Smooth muscle cell (in vitro differentiated cells): ENCODE data around the gene BPTF. TPM values are rescaled to one million over a fixed set of nuclear protein-coding genes. Genes with fewer than 3 reads are reported as not detected.
A peak's percentile ranks its signal among the peaks of the same experiment; 100 is the strongest.

Source experiments
- DNase-seq: peaks from one replicate; lab custom pipeline; 2025; ENCODE audit not compliant: unreplicated experiment; lab: John Stamatoyannopoulos, UW
- H2AFZ ChIP-seq: fragments of 200-600 bp; sonication (generic); 2 replicates; pipeline ENCODE4 v1.6.0; 2016; ENCODE audit warnings: antibody characterized with exemption, low read depth, mild to moderate bottlenecking
- H3F3A ChIP-seq: fragments of 200-600 bp; sonication (generic); 2 replicates; pipeline ENCODE4 v1.6.0; 2017; ENCODE audit warnings: antibody characterized with exemption, low read depth
- H3K27ac ChIP-seq: fragments of 200-600 bp; sonication (generic); 2 replicates; pipeline ENCODE4 v1.5.1; 2016; ENCODE audit warnings: low read depth, mild to moderate bottlenecking
- H3K27me3 ChIP-seq: fragments of 200-600 bp; sonication (generic); 2 replicates; pipeline ENCODE4 v1.6.1; 2016; ENCODE audit warnings: low read depth, mild to moderate bottlenecking
- H3K36me3 ChIP-seq: fragments of 200-600 bp; sonication (generic); 2 replicates; pipeline ENCODE4 v1.5.1; 2016; ENCODE audit warnings: low read depth
- H3K4me1 ChIP-seq: fragments of 200-600 bp; sonication (generic); 2 replicates; pipeline ENCODE4 v1.5.1; 2016; ENCODE audit warnings: low read depth
- H3K4me2 ChIP-seq: fragments of 200-600 bp; sonication (generic); 2 replicates; pipeline ENCODE4 v1.6.0; 2016; ENCODE audit warnings: mild to moderate bottlenecking
- H3K4me3 ChIP-seq: fragments of 200-600 bp; sonication (generic); 2 replicates; pipeline ENCODE4 v1.5.1; 2016; ENCODE audit warnings: mild to moderate bottlenecking
- H3K79me2 ChIP-seq: fragments of 200-600 bp; sonication (generic); 2 replicates; pipeline ENCODE4 v1.6.0; 2016; ENCODE audit warnings: low read depth, mild to moderate bottlenecking
- H3K9ac ChIP-seq: fragments of 200-600 bp; sonication (generic); 2 replicates; pipeline ENCODE4 v1.6.0; 2016; ENCODE audit warnings: low read depth
- H3K9me3 ChIP-seq: fragments of 200-600 bp; sonication (generic); replicated peaks from 2 replicates; pipeline ENCODE4 v1.5.1; 2016; ENCODE audit warnings: low read depth
- H4K20me1 ChIP-seq: fragments of 200-600 bp; sonication (generic); 2 replicates; pipeline ENCODE4 v1.6.0; 2016; ENCODE audit warnings: low read depth
- WGBS: methylation state at CpG from one replicate; pipeline ENCODE4 v1.1.7; 2016; ENCODE audit warnings: low lambda C conversion rate; 5-methylcytosine and 5-hydroxymethylcytosine counted together
- polyA plus RNA-seq: library from polyadenylated mRNA; unstranded; fragments of >200 nt; fragmentation: Nextera tagmentation; extraction: Ambion mirVana; gene quantifications from 2 replicates; pipeline ENCODE4 v1.2.1, GENCODE V29; 2016
- total RNA-seq: library from RNA; depleted of rRNA; stranded (reverse); fragments of >200 nt; gene quantifications from 2 replicates; pipeline ENCODE4 v1.2.3, GENCODE V29; 2014
- TF ChIP-seq, protein P1 (sequence below): fragments of 200-600 bp; sonication (generic); IDR thresholded peaks from 2 replicates; pipeline ENCODE4 v1.5.1; 2017; ENCODE audit warnings: borderline replicate concordance, mild to moderate bottlenecking, antibody characterized with exemption; ENCODE audit not compliant: insufficient read depth, poor library complexity, severe bottlenecking

Gene BPTF
- total and polyA plus RNA-seq, 2 experiments from 2014 or later, result 26.8 to 51.2 TPM

DNA sequence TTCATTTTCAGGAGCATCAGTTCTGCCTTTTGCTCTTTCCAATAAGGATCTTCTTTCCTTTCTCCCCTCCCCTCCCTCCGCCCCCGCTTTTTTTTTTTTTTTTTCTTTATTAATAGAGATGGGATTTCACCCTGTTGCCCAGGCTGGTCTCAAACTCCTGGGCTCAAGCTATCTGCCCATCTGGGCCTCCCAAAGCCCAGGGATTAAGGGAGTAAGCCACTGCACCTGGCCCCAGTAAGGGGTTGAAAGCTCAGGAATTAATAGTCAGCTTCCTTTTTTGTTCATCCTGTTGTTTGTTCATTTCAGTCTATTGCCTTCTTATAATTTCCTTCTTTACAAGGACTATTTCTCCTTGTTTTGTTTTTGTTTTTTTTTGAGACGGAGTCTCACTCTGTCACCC is 178.9 kb downstream of the BPTF start:
- Histone ChIP-seq H3F3A (no peaks in the 10 kb centered on the region), H3K27ac (no peak overlapping the region), H3K9ac (no peak overlapping the region), H4K20me1 (no peaks in the 10 kb centered on the region), H3K9me3 (no peaks in the 10 kb centered on the region), H3K36me3 (no peaks in the 10 kb centered on the region), H3K4me2 (no peak overlapping the region), H3K4me1 (no peaks in the 10 kb centered on the region), H3K79me2 (no peaks in the 10 kb centered on the region), H3K27me3 (no peaks in the 10 kb centered on the region), H2AFZ (no peak overlapping the region), H3K4me3 (no peak overlapping the region)
- TF ChIP-seq, protein P1, sequence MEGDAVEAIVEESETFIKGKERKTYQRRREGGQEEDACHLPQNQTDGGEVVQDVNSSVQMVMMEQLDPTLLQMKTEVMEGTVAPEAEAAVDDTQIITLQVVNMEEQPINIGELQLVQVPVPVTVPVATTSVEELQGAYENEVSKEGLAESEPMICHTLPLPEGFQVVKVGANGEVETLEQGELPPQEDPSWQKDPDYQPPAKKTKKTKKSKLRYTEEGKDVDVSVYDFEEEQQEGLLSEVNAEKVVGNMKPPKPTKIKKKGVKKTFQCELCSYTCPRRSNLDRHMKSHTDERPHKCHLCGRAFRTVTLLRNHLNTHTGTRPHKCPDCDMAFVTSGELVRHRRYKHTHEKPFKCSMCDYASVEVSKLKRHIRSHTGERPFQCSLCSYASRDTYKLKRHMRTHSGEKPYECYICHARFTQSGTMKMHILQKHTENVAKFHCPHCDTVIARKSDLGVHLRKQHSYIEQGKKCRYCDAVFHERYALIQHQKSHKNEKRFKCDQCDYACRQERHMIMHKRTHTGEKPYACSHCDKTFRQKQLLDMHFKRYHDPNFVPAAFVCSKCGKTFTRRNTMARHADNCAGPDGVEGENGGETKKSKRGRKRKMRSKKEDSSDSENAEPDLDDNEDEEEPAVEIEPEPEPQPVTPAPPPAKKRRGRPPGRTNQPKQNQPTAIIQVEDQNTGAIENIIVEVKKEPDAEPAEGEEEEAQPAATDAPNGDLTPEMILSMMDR, result no peak
- WGBS, result 83% methylated on average over 3 of the region's 3 CpGs
- DNase-seq, result no peak

DNA sequence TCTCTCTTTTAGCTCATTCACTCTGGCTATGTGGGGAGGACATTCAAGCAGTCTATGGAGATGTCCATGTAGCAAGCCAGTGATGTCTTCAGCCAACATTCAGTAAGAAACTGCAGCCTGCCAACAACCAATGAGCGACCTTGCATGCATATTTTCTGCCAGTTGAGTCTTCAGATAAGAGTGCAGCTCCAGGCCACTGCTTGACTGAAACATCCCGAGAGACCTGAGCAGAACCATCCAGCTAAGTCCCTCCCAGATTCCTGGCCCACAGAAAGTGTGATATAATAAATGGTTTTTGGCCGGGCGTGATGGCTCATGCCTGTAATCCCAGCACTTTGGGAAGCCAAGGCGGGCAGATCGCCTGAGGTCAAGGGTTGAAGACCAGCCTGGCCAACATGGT is 181.5 kb downstream of the BPTF start:
- Histone ChIP-seq H3F3A (no peaks in the 10 kb centered on the region), H3K36me3 (no peaks in the 10 kb centered on the region), H3K9ac (no peak overlapping the region), H4K20me1 (no peaks in the 10 kb centered on the region), H2AFZ (no peak overlapping the region), H3K4me2 (no peak overlapping the region), H3K27me3 (no peaks in the 10 kb centered on the region), H3K4me3 (no peak overlapping the region), H3K4me1 (no peaks in the 10 kb centered on the region), H3K79me2 (no peaks in the 10 kb centered on the region), H3K27ac (no peak overlapping the region), H3K9me3 (no peaks in the 10 kb centered on the region)
- WGBS, result 89% methylated on average over 6 of the region's 6 CpGs
- TF ChIP-seq, protein P1, result no peak
- DNase-seq, result no peak

DNA sequence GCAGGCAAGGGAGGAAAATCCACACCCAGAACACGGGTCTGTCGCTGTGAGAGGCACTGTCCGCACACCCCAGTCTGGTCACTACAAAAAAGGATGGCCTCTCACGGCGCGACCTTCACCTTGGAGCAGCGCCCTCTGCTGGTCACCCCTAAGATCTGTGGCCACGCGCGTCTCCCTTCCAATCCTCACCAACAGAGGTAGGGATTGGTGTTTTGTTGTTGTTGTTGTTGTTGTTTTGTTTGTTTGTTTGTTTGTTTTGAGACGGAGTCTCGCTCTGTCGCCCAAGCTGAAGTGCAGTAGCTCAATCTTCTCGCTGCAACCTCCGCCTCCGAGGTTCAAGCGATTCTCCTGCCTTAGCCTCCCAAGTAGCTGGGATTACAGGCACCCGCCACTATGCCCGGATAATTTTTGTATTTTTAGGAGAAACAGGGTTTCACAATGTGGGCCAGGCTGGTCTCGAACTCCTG is 185.9 kb downstream of the BPTF start:
- H4K20me1 ChIP-seq, result no peaks in the 10 kb centered on the region
- no peaks in the 10 kb centered on the region for H3K9me3 ChIP-seq
- no peak for DNase-seq
- H3K4me2 ChIP-seq, result peak overlapping the region; percentile 28
- H3K36me3 ChIP-seq, result no peaks in the 10 kb centered on the region
- no peak overlapping the region for H3K4me3 ChIP-seq
- no peaks in the 10 kb centered on the region for H3K27me3 ChIP-seq
- WGBS, result 36% methylated on average over 20 of the region's 20 CpGs
- H2AFZ ChIP-seq, result no peak overlapping the region
- H3K9ac ChIP-seq, result no peak overlapping the region
- H3K79me2 ChIP-seq, result no peaks in the 10 kb centered on the region
- no peak overlapping the region for H3K27ac ChIP-seq
- H3F3A ChIP-seq, result no peaks in the 10 kb centered on the region
- no peaks in the 10 kb centered on the region for H3K4me1 ChIP-seq
- TF ChIP-seq, protein P1, result peak; percentile 66

DNA sequence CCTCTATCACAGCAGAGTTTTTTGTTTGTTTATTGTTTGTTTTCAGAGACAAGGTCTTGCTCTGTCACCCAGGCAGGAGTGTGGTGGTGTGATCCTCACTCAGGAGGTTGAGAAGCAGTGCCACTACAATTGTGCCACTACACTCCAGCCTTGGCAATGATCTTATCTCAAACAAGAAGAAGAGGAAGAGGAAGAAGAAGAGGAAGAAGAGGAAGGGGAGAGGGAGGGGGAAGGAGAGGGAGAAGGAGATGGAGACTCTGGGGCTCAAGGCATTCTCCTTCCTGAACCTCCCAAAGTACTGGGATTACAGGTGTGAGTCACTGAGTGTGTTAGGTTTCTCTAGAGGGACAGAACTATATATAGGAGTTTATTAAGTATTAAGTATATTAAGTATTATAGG is 188.1 kb downstream of the BPTF start:
- no peaks in the 10 kb centered on the region for H3K79me2 ChIP-seq
- no peak overlapping the region for H3K4me2 ChIP-seq
- no peak overlapping the region for H3K9ac ChIP-seq
- H3K4me3 ChIP-seq, result no peak overlapping the region
- no peaks in the 10 kb centered on the region for H3F3A ChIP-seq
- no peaks in the 10 kb centered on the region for H3K4me1 ChIP-seq
- H3K27me3 ChIP-seq, result no peaks in the 10 kb centered on the region
- no peaks in the 10 kb centered on the region for H4K20me1 ChIP-seq
- DNase-seq, result no peak
- no peak overlapping the region for H3K27ac ChIP-seq
- no peaks in the 10 kb centered on the region for H3K9me3 ChIP-seq
- no peak overlapping the region for H2AFZ ChIP-seq
- no peaks in the 10 kb centered on the region for H3K36me3 ChIP-seq
- TF ChIP-seq, protein P1, result no peak
